ENCODE data around the gene PPP1R1B. TPM values are rescaled to one million over a fixed set of nuclear protein-coding genes. Genes with fewer than 3 reads are reported as not detected.

PPP1R1B gene
- total and polyA plus RNA-seq, 2 donors from 2014 or later, result 22.9 to 31.1 TPM

DNA sequence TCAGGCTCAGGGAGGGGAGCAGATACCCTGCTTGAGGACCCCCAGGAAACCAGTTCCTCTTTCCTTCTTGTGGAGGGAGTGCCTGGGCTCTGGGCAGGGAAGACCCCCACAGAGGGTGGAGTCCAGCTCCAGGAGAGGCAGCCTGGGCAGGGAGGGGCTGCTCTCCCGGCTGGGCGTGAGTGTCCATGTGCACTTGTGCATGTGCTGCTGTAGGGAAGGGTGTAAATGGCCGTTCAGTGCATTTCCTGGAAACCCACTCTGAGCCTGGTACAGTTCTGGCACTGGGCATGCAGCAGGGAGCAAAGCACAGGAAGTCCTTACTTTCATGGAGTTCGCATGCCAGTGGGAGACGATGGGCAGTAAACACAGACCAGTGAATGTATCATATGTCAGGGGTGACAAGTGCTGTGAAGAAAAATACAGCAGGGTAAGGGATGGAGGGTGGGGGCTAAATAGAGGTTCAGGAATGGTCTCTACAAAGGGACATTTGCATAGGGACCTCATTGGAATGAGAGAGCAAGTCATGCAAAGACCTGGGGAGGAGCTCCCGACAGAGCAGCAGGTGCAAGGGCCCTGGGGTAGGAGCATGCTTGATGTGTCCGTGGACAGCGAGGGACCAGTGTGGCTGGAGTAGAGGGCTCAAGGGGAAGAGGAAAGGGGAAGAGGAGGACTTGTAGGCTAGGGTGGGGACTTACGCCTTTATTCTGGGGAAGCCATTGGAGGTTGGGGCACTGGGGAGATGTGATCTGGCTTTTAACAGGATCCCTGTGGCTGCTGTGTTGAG lies 15.7 kb downstream of the PPP1R1B start:
- H3K27me3 ChIP-seq (ENCODE audit: control insufficient read depth, insufficient read depth, low read length), result no peaks in the 10 kb centered on the region
- H3K27ac ChIP-seq (ENCODE audit: low read depth in 2 of 2, low read length in 2 of 2), result no peak overlapping the region
- DNase-seq (no peak), FAIRE-seq (no peak)
- no peaks in the 10 kb centered on the region for H3K36me3 ChIP-seq (ENCODE audit: control insufficient read depth in 2 of 3, insufficient read depth in 3 of 3, low read length in 3 of 3)
- no peak overlapping the region for H3K4me3 ChIP-seq (ENCODE audit: low read length in 3 of 3)
- no peaks in the 10 kb centered on the region for H3K9me3 ChIP-seq (ENCODE audit: control insufficient read depth in 2 of 3, insufficient read depth in 1 of 3, low read length in 3 of 3)
- no peak overlapping the region for H3K9ac ChIP-seq (ENCODE audit: low read length in 3 of 3)
- intact Hi-C loops (cut with DNase I), result no loop called here
- TF ChIP-seq, protein P1, sequence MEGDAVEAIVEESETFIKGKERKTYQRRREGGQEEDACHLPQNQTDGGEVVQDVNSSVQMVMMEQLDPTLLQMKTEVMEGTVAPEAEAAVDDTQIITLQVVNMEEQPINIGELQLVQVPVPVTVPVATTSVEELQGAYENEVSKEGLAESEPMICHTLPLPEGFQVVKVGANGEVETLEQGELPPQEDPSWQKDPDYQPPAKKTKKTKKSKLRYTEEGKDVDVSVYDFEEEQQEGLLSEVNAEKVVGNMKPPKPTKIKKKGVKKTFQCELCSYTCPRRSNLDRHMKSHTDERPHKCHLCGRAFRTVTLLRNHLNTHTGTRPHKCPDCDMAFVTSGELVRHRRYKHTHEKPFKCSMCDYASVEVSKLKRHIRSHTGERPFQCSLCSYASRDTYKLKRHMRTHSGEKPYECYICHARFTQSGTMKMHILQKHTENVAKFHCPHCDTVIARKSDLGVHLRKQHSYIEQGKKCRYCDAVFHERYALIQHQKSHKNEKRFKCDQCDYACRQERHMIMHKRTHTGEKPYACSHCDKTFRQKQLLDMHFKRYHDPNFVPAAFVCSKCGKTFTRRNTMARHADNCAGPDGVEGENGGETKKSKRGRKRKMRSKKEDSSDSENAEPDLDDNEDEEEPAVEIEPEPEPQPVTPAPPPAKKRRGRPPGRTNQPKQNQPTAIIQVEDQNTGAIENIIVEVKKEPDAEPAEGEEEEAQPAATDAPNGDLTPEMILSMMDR (IDR thresholded peaks at IDR 0.05; ENCODE audit: borderline replicate concordance, extremely low read depth, insufficient read depth), result no peak
- H3K4me1 ChIP-seq (ENCODE audit: control insufficient read depth in 2 of 3, insufficient read depth in 2 of 3, low read depth in 1 of 3, low read length in 3 of 3), result peaks cover 2 to 27% (median 9%) of the 10 kb centered on the region in 3 donors

DNA sequence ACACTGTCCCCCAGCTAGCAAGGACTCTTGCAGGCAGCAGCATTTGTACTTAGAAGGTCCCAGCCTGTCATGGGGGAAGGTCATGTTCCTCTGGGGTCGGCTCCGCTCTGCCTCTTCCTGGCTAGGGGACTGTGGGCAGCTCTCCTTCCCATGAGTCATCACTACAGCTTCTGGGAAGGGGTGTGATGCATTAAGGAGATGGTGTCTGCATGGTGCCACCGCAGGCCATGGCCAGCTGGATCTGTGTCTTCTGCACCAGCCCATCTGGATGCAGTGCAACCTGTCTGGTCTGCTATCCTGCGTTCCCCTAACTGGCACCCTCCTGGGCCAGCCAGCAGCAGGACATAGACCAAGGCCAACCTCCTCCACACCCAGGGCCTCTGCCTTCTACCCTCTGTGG lies 16.5 kb downstream of the PPP1R1B start:
- no peak for DNase-seq
- H3K27ac ChIP-seq (ENCODE audit: low read depth in 2 of 2, low read length in 2 of 2), result no peak overlapping the region
- H3K9ac ChIP-seq (ENCODE audit: low read length in 3 of 3), result no peak overlapping the region
- intact Hi-C loops (cut with DNase I), result no loop called here
- H3K36me3 ChIP-seq (ENCODE audit: control insufficient read depth in 2 of 3, insufficient read depth in 3 of 3, low read length in 3 of 3), result no peaks in the 10 kb centered on the region
- no peaks in the 10 kb centered on the region for H3K9me3 ChIP-seq (ENCODE audit: control insufficient read depth in 2 of 3, insufficient read depth in 1 of 3, low read length in 3 of 3)
- peaks cover 0 to 19% (median 4%) of the 10 kb centered on the region in 3 donors for H3K4me1 ChIP-seq (ENCODE audit: control insufficient read depth in 2 of 3, insufficient read depth in 2 of 3, low read depth in 1 of 3, low read length in 3 of 3)
- H3K27me3 ChIP-seq (ENCODE audit: control insufficient read depth, insufficient read depth, low read length), result no peaks in the 10 kb centered on the region
- FAIRE-seq, result no peak
- TF ChIP-seq, protein P1 (IDR thresholded peaks at IDR 0.05; ENCODE audit: borderline replicate concordance, extremely low read depth, insufficient read depth), result no peak
- H3K4me3 ChIP-seq (ENCODE audit: low read length in 3 of 3), result no peak overlapping the region

DNA sequence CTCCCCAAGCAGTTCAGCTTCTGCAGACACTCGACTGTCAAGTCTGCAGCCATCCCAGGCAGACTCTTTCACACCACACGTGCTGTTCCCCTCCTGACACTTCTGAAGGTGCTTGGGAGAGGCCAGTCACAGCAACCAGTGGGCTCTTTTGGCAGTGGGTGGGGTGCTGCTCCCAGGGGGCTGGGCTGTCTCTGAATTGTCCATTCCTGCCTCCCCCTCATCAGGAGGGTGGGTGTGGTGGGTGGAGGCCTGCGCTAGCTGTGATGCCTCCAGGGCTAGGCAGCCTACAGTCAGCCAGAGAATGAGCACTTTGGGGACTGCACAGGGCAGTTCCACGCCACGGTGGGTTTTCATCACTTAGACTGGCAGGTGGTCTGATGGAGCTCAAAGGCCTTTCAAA lies 20.5 kb downstream of the PPP1R1B start:
- peaks cover 0 to 5% (median 0%) of the 10 kb centered on the region in 3 donors for H3K4me1 ChIP-seq (ENCODE audit: control insufficient read depth in 2 of 3, insufficient read depth in 2 of 3, low read depth in 1 of 3, low read length in 3 of 3)
- no peak for FAIRE-seq
- intact Hi-C loops (cut with DNase I), result no loop called here

More for the DNA sequence above, 20.5 kb downstream of the PPP1R1B start:
- TF ChIP-seq, protein P1 (IDR thresholded peaks at IDR 0.05; ENCODE audit: borderline replicate concordance, extremely low read depth, insufficient read depth), result no peak
- Histone ChIP-seq H3K9ac (ENCODE audit: low read length in 3 of 3) (no peak overlapping the region), H3K36me3 (ENCODE audit: control insufficient read depth in 2 of 3, insufficient read depth in 3 of 3, low read length in 3 of 3) (peaks cover 0 to 3% (median 2%) of the 10 kb centered on the region in 3 donors), H3K9me3 (ENCODE audit: control insufficient read depth in 2 of 3, insufficient read depth in 1 of 3, low read length in 3 of 3) (no peaks in the 10 kb centered on the region), H3K27me3 (ENCODE audit: control insufficient read depth, insufficient read depth, low read length) (no peaks in the 10 kb centered on the region), H3K4me3 (ENCODE audit: low read length in 3 of 3) (no peak overlapping the region), H3K27ac (ENCODE audit: low read depth in 2 of 2, low read length in 2 of 2) (no peak overlapping the region)
- DNase-seq, result no peak
